Activated CD4-positive, alpha-beta T cell treated with anti-CD3 and anti-CD28 coated beads for 48 hours (primary cell): ENCODE results near the gene AGBL3.
"Not testable (repeated sequence)": the region's sequence is repeated elsewhere in the genome, so short reads cannot be mapped to it uniquely, and the experiment has no call there.

Experiments used
- DNase-seq: peaks from one replicate; pipeline ENCODE4 v3.0.0-alpha.2; 2020

Gene AGBL3

DNA sequence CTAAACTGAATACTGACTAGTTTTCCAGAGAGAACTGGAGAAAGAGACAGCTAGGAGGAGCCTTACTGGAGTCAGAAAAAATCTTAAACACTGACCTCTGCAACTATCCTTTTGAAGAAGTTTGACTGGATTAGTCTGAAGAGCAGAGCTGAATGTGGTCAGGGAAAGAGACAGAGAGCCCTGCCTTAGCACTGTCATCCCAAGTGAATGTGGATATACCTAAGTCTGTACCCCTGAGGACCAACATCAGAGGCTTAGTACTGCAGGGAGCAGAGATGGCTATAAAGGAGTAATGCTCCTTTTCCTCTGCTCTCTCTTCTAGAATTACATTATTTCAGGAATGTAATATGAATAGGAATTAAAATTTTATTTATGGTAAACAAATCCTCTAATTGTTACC is 91.7 kb downstream of the AGBL3 start:
- no peak for DNase-seq

DNA sequence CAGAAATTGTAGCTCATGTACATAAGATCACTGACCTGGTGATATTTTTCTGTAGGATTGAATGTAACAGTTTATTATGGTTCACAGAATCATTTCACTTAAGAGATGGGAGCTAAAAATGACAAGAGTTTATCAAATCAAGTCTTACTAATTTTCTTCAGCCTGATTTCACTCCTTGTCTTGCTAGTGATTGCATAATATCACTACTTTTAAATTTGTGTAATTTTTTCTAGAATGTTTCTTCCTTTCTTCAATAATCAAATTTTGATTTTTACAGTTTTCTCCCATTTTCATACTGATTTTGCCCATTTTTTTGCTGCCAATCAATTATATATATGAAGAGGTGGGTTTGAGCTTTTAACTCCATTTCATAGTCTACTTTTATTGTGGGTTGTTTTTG is 92.8 kb downstream of the AGBL3 start:
- no peak for DNase-seq

DNA sequence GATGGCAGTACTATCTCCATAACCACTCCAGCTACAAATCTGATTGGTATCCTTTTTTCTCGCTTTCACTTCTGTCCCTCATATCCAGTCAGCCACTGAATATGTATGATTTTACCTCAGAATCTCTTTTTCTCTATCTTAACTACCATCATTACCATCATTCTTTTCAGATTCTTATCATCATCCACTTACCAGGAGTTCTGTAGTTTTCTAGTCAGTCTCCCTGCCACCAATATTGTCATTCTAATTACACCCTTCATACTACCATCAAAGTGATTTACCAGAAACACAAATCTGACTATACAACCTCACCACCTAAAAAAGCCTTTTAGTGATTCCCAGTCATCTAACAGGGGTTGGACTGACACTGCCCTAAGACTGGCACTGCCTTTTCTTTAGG is 96.7 kb downstream of the AGBL3 start:
- no peak for DNase-seq

DNA sequence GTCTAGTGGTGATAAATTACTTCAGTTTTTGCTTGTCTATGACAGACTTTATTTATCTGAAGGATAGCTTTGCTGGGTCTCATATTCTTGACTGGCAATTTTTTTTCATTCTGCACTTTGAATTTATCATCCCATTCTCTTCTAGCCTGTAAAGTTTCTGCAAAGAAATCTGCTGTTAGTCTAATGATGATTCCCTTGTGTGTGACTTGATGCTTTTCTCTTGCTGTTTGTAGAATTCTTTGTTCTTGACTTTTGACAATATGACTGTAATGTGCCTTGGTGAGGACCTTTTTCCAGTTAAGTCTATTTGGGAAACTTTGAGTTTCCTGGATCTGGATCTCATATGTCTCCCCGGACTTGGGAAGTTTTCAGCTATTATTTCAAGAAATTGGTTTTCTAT is 102.3 kb downstream of the AGBL3 start:
- no peak for DNase-seq

DNA sequence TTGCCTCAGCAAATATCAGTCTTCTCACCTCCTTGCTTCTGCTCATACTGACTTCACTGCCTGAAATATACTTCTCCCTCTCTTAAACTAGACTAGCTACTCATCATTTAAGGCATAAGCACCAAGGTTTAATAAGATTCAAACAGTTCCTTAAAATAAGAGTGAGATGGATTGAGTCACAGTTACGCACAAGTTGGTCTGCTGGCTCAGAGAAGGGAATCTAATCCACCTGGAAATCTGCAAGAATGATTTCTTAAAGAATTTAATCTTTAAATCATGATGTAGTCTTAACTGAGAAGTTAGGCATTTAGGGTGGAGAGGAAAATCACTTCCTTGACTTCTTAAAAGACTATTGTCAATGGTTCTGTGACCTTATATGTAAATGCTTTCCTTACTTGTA is 105.4 kb downstream of the AGBL3 start:
- DNase-seq, result no peak

DNA sequence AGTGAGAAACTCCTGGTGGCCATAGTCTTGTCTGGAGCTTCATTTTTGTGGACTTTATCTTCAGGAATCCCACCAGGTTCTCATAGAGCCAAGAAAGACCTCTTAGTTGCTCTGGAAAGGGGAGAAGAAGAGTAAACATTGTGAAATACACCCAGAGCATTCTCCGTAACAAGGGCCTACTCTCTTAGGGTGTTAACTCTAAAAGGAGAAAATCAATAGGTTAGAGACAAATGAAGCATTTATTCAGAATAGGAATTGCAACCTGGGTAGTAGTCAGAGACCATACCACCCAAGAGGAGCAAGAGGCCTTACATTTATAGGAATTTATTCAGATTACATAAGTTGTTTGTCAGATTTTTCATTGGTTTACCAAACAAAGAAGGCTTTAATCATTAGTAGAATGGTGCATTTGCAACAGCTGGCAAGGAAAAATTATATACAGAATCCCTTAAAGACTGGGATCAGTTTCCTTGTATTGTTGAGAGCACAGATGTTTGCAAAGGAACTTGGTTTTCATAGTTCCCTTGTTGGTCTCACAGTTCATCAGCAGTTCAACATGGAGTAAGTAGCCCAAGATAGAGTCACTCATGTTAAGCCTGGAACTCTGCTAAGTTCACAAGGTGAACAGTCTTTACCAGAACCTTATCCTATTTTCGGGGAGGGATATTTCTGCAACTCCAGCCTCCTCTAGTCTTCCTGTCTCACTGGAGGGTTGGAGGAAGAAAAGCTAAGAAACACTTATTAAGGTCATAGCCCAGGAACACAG is 108.3 kb downstream of the AGBL3 start:
- no peak for DNase-seq

DNA sequence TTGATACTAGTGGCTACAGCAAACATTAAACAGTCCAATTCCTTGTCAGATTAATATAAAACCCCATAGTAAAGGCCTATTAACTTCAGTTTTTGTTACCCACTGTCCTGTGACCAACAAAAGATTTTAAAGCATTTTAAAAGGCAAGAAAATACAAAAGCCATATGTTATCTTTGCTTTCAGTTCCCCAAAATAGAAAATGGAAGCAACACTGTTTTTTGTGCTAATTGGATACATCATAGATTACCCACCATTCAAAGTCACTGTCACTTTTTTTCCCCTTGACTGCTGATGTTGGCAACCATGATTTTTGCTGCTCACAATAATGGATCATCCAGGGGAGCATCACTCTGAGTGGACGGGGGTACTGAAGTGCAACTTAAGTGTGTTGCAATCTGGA is 109.1 kb downstream of the AGBL3 start:
- no peak for DNase-seq

DNA sequence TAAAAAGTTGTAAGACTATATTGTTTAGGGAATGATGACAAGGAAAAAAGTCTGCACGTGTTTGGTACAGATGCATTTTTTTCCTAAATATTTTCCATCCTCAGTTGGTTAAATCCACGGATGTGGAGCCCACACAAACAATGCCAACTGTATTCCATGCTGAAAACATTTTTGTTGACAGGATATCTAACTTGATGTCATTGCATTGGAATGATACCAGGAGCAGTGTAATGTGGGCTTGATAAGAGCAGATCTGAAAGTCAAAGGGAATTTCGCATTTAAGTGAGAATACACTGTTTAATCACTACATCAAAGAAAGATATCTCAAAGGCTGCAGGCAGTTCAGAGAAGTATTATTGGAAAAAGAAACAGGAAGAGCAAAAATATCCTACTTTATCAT is 112.1 kb downstream of the AGBL3 start:
- DNase-seq, result no peak

DNA sequence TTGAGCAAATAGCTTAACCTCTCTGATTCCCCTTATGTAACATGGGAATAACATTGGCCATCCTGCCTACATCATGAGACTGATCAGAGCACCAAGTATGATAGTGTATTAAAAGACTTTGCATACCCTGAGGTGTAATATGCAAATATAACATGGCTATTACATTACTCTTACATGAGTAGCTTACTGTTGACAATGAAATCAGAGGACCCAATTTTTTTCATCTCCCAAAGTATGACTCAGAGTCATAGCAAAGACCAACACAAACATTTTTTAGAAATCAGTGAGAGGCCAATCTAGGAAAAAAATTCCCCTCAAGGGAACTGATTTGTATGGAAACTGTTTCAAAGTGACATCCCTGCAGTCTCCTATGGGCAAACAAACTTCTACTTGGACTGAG is 114.5 kb downstream of the AGBL3 start:
- no peak for DNase-seq

DNA sequence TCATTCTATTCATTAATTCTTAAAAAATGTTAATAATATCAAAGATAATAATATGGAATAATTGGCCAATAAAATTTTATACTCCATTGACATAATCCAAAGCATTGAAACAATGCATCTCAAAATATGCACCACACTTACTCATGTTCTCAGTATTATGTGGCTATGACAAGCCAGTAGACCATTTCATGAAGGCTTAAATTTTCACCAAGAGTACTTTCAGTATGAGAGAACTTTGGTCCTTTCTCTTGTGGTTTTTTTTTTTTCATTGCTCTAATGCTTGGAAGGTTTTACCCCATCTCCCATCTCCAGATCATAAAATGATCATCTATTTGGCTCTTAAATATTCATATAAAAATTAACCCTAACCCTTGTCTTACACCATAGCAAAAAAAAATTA is 116.1 kb downstream of the AGBL3 start:
- no peak for DNase-seq

DNA sequence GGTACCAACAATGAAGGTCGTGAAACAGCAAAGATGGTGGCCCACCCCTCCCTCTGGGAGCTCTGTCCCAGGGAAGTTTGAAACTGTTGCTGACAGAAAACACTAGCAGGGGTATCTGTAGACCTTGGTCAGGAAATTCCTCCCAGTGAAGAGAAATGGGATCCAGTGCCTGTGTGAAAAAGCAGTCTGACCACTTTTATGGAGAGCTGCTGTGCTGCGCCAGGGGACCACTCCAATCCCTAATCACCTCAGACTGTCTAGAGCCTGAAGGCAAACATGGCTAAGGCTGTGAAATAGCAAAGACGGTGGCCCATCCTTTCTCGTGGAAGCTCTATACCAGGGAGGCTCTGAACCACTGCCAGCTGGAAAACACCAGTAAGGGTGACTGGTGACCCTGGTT is 123.3 kb downstream of the AGBL3 start:
- no peak for DNase-seq

DNA sequence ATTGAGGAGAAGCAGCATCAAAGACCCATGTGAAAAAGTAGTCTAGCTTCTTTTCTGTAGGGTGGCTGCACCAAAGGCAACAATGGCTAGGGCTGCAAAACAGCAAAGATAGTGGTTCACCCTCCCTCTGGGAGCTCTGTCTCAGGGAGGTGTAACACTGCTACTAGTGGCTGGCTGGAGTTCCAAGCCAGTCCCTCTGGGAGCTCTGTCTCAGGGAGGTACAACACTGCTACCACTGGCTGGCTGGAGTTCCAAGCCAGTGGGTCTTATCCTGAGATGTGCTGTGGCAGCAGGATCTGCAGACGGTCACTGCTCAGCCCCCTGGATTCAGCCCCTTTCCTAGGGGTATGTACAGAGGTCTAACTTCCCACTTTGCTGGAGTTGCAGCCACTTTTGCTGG is 123.7 kb downstream of the AGBL3 start:
- DNase-seq, result no peak

DNA sequence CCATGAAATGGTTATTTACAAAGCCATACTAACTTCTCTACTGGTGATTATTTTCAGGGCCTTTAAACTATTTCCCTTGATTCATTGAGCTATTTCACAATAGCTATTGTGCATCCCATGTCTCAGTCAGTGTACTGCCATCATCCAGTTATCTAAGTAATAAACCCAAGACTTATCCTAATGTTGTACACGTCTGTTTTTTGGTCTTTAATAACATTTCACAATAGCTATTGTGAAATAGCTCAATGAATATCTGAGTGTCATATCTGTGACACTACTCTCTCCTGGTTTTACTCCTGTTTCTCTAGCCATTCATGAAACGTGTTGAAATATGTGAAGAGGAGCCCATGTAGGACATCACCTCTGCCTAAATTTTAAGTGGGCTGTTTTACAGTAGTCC is 125.1 kb downstream of the AGBL3 start:
- DNase-seq, result no peak

DNA sequence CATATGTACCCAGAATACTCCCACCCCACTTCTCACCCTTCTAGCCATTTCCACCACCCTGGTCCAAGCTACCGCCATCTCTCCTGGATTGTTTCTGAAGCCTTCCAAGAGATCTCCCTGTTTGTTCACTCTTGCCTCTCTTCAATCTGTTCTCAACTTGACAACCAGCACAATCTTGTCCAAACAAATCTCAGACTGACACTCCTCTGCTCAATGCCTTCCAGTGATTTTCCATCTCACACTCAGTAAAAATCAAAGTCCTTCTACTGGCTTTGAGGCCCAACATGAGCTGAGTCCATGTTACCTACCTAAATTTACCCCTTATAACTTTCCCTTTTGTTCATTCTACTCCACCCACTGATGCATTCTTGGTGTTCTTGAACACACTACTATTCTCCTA is 128.3 kb downstream of the AGBL3 start:
- DNase-seq, result no peak

DNA sequence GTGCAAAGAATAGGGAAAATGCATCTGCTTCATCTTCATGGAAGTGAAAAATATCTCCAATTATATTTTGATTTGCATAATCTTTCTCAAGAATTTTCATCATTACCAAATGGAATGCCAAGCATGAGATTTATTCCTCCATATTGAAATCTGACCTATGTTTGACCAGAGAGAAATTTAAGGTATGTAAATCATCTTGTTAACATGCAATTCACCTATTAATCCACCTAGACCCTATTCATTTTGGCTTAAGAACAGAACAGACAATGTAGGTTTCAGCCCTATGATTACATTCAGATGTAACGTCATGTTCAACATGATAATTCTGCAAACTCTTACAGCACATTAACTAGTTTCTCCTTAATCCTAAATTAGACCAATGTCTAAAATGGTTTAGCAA is 130.8 kb downstream of the AGBL3 start:
- no peak for DNase-seq

DNA sequence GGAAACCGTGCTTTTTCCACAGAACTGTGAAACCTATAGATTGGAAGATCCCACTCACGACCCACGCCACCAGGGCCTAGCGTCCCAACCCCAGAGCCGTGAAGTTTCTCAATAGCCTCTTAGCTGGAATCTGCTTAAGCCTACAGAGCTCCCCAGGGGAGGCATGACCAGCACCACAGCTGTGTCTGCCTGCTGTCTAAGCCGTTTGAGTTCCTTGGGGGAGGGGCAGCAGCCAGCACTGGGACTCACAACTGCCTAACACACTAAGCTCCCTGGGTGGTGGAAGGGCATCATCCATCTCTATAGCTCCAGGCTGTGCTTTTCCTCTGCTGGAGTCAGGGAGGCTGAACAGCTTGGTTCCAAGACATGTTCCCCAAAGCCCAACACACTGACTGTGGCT is 135.6 kb downstream of the AGBL3 start:
- DNase-seq, result no peak

DNA sequence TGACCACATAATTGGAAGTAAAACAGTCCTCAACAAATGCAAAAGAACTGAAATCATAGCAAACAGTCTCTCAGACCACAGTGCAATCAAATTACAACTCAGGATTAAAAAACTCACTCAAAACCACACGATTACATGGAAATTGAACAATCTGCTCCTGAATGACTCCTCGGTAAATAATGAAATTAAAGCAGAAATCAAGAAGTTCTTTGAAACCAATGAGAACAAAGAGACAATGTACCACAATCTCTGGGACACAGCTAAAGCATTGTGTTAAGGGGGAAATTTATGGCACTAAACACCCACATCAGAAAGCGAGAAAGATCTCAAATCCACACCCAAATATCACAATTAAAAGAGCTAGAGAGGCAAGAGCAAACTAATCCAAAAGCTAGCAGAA is 138.3 kb downstream of the AGBL3 start:
- not testable (repeated sequence) for DNase-seq

DNA sequence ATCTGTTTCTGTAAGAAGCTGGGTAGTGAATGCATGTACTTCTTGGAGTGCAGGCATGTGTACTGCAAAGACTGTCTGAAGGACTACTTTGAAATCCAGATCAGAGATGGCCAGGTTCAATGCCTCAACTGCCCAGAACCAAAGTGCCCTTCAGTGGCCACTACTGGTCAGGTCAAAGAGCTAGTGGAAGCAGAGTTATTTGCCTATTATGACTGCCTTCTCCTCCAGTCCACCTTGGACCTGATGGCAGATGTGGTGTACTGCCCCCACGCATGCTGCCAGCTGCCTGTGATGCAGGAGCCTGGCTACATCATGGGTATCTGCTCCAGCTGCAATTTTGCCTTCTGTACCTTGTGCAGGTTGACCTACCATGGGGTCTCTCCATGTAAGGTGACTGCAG is 142.6 kb downstream of the AGBL3 start:
- DNase-seq, result no peak

DNA sequence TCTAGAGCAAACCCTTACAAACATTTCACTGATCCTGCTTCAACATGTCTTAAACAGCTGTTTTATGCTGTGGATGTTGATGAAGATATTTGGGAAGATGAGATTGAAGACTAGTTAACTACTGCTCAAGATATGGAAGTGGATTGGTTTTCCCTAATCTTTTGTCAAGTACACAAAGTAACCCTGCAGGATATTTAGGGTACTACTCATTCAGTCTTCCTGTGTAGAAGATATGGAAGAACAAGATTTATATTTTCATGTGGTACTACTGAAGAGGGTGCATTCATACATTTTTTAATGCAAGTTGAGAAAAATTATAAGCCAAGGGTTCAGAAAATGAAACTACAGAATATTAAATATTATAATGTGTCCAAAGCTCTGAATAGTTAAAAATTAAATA is 143.3 kb downstream of the AGBL3 start:
- no peak for DNase-seq

DNA sequence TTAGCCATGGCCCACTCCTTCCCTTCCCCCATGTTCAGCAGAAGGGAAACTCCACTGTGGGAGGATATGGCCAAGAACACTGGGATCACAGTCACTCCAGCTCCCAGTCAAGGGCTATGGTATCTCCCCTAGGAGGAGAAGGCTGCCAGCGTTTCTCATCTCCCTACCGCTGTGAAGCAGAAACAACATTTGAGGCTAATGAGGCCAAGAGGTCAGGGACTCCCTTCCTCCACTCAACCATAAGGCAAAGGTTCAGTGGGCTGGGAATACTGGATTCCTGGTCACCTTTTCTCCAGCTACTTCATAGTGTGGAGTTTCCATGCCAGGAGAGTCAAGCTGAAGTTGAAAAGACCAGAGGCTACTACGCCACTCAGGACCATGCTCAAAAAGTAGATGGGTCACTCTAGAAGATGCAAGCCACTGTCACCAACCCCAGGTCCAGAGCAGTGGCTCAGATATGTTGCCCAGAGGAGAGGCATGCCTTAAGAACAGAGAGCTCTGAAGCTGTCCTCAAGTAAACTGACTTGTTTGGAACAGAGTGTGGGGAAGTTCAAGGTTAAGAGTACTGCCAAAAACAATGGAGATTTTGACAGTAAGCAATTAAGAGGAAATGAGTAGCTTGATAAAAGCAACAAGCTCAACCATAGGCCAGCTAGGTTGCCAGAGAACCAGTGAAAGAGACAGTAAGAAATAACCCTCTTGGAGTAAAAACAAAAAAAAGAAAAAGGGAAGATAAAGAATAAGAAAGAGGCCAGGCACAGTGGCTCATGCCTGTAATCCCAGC is 157.8 kb downstream of the AGBL3 start:
- no peak for DNase-seq

DNA sequence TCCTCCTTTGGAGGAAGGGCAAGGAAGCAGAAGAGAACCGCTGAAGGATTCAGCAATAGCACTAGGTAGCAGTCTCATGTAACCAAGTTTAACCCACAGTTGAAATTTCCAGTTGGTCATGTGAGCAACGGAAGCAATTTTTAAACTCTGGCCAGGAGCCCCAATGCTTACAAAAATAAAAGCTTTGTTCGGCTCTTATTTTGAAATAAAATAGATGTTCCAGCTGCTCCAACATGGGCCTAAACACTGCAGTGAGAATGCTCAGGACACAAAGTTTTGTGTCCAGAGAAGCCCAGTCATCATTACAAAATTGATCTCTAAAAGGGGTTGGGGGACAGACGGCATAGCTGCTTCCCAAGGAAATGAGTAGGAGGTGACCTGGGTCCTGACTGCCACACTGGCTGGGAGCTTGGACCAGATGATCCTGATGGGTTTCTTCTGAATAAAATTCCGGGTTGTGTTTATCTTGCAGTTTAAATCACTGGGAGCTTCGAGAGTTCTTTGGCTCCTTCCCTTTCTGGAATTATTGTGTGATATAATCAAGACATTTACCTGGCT is 161.1 kb downstream of the AGBL3 start:
- DNase-seq, result no peak

DNA sequence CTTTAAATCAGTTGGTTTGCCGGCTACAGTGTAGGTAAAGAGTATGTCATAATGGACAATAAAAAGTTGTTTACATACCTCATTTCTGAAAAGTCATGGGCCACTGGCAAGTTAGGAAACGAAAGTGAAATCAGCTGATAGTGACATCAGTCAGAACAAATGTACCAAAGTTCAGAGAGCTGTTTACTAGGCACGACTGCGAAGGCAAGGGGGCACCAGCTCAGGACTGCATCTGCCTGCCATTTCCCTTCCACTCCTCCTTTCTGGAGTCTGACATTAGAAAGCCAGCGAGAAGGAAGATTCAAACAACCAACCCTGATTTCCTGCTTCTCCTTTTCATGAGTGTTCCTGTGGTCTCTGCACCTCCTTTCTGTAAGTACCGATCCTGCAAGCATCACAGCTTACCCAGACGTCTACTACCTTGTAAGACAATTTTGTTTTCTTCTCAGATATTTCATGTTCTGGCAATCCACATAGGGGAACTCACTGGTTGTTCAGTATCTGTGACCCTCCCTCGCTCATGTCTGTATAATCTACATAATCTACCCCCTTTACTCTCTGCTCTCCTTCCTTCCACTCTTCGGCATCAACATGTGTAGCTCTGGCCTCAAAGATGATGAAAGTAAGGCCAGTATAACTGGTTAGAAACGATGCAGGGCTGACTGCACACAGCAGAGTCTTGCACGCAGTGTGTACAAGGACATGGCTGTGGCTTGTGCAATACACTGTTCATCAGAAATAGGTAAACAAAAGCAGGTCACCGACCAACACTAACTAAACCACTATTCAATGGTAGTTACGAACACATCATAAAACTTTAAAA is 161.8 kb downstream of the AGBL3 start, which contains the start of gene TMEM140:
TMEM140 (plus strand) TSS at position 174 of the 823 bp plus-strand sequence. CDS start 16,370 bp downstream, outside the sequence.
- peak; percentile 62 for DNase-seq

DNA sequence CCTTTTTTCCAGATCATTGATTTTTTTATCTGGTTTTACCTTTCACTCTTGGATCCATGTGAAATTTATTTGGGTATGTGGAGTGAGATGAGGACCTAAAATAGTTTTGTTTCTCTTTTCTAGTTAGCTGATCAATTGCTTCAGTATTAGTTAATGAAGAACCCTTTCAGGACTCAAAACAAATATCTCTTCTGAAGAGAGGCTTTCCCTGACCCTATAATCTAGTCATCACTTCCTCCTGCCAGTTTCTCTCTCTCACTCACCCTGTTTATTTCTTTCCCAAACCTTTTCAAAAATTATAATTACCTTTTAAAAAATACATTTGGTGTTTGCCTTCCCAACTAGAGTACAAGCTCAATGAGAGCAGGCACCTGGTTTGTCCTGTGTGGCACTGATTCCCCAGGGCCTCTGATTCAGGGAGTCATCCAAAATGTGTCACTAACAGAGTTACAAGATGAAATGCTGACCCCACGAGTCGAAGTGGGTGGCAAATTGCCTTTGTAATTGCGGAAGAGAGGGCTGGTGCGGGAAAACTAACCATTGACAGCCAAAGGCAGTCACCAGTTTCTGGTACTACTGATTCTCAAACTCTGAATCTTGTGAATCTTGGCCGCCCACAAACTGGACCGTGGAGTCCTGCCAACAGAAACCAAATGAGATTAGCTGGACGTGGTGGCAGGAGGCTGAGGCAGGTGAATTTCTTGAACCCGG is 163.9 kb downstream of the AGBL3 start:
- DNase-seq, result no peak
